C4-2B (cell line): ENCODE measurements around the gene LITAF.

ENCODE experiments used
- ZFX ChIP-seq: fragments of 450-650 bp; IDR thresholded peaks from 2 replicates; pipeline ENCODE4 v1.6.1; 2017
- TF ChIP-seq, protein P1 (sequence below): fragments of 450-650 bp; conservative IDR thresholded peaks from 2 replicates; pipeline ENCODE4 v1.5.1; 2017; ENCODE audit warnings: mild to moderate bottlenecking

DNA sequence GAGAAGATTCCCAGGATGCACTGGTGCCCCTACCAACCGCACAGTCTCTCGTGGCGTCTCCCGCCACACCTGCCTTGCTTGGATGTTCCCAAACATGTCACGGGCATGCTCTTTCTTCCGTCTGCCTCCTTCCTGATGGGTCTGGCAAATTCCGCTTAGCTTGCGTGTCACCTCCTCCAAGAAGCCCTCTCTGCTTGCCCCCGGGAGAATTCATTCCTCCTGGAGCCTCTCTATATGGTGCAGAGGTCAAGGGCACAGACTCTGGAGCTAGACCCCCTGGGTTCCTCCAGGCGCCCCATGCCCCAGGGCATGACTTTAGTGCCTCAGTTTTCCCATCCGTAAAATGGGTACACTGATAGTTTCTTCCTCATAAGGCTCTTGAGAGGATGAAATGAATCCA is 21.1 kb downstream of the LITAF start:
- TF ChIP-seq, protein P1, sequence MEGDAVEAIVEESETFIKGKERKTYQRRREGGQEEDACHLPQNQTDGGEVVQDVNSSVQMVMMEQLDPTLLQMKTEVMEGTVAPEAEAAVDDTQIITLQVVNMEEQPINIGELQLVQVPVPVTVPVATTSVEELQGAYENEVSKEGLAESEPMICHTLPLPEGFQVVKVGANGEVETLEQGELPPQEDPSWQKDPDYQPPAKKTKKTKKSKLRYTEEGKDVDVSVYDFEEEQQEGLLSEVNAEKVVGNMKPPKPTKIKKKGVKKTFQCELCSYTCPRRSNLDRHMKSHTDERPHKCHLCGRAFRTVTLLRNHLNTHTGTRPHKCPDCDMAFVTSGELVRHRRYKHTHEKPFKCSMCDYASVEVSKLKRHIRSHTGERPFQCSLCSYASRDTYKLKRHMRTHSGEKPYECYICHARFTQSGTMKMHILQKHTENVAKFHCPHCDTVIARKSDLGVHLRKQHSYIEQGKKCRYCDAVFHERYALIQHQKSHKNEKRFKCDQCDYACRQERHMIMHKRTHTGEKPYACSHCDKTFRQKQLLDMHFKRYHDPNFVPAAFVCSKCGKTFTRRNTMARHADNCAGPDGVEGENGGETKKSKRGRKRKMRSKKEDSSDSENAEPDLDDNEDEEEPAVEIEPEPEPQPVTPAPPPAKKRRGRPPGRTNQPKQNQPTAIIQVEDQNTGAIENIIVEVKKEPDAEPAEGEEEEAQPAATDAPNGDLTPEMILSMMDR: no peak
- no peak for TF ChIP-seq ZFX
